Urinary bladder (tissue), 4 donors: Measurements from ENCODE around the gene EDDM13. TPM values are rescaled to one million over a fixed set of nuclear protein-coding genes. Genes with fewer than 3 reads are reported as not detected.
"Not testable (repeated sequence)": the region's sequence is repeated elsewhere in the genome, so short reads cannot be mapped to it uniquely, and the experiment has no call there.

Experiments
- DNase-seq: peaks from one replicate; pipeline ENCODE4 v3.0.0-alpha.2; 2015; ENCODE audit errors: extremely low spot score
- H3K27ac ChIP-seq: one replicate; pipeline ENCODE4 v1.5.1; 2013; ENCODE audit warnings: low read depth, mild to moderate bottlenecking, moderate library complexity
- H3K36me3 ChIP-seq: one replicate; pipeline ENCODE4 v1.6.1; 2013; ENCODE audit warnings: mild to moderate bottlenecking, moderate library complexity; ENCODE audit not compliant: insufficient read depth
- H3K4me1 ChIP-seq: one replicate; pipeline ENCODE4 v1.6.1; 2013; ENCODE audit warnings: mild to moderate bottlenecking, moderate library complexity; ENCODE audit not compliant: insufficient read depth
- H3K4me3 ChIP-seq: one replicate; pipeline ENCODE4 v1.5.1; 2013; ENCODE audit warnings: low read depth, low read length
- WGBS: extraction: QIAGEN DNeasy Blood & Tissue Kit; methylation state at CpG from one replicate; pipeline ENCODE4 v1.1.7; 2013; 5-methylcytosine and 5-hydroxymethylcytosine counted together
- polyA plus RNA-seq: library from polyadenylated mRNA; stranded (reverse); fragments of 200-250 nt; gene quantifications from one replicate; pipeline ENCODE4 v1.2.3, GENCODE V29; 2013
- total RNA-seq: library from RNA; depleted of rRNA; stranded (reverse); fragments of >200 nt; gene quantifications from one replicate; pipeline ENCODE4 v1.2.3, GENCODE V29; 2014
- donor health status: healthy with polysubstance abuse.
- donor health status: healthy.

Gene EDDM13
- total and polyA plus RNA-seq, 2 donors: 0.43 TPM; not detected in 1

GRCh38 chr19:56321254-56321988, 48.9 kb downstream of the EDDM13 start:
- 82% methylated on average over 8 of the region's 8 CpGs for WGBS
- Histone ChIP-seq H3K36me3 (no peaks in the 10 kb centered on the region), H3K27ac (no peak overlapping the region), H3K4me1 (no peaks in the 10 kb centered on the region), H3K4me3 (no peak overlapping the region)
- no peak for DNase-seq

- 67% methylated on average over 7 of the region's 7 CpGs for WGBS
- H3K4me1 ChIP-seq: no peaks in the 10 kb centered on the region
- H3K27ac ChIP-seq: no peak overlapping the region
- no peak for DNase-seq
- H3K4me3 ChIP-seq: no peak overlapping the region
- H3K36me3 ChIP-seq: no peaks in the 10 kb centered on the region
Observed at GRCh38 chr19:56321989-56322440, 49.5 kb downstream of the EDDM13 start.

GRCh38 chr19:56324436-56324835, 51.9 kb downstream of the EDDM13 start:
- DNase-seq: no peak
- Histone ChIP-seq H3K4me1 (no peaks in the 10 kb centered on the region), H3K4me3 (no peak overlapping the region), H3K27ac (no peak overlapping the region), H3K36me3 (no peaks in the 10 kb centered on the region)
- 79% methylated on average over 1 of the region's 1 CpG for WGBS

GRCh38 chr19:56332695-56333094, 60.1 kb downstream of the EDDM13 start:
- Histone ChIP-seq H3K4me1 (no peaks in the 10 kb centered on the region), H3K36me3 (no peaks in the 10 kb centered on the region), H3K4me3 (no peak overlapping the region), H3K27ac (no peak overlapping the region)
- DNase-seq: no peak

GRCh38 chr19:56333506-56333905, 61.0 kb downstream of the EDDM13 start:
- no peaks in the 10 kb centered on the region for H3K4me1 ChIP-seq
- H3K4me3 ChIP-seq: no peak overlapping the region
- H3K27ac ChIP-seq: no peak overlapping the region
- no peaks in the 10 kb centered on the region for H3K36me3 ChIP-seq
- DNase-seq: no peak

GRCh38 chr19:56335371-56335770, 62.8 kb downstream of the EDDM13 start:
- H3K4me1 ChIP-seq, H3K4me3 ChIP-seq, DNase-seq, H3K27ac ChIP-seq, H3K36me3 ChIP-seq: not testable (repeated sequence)

GRCh38 chr19:56337077-56337476, 64.5 kb downstream of the EDDM13 start:
- DNase-seq: not testable (repeated sequence)
- 87% methylated on average over 8 of the region's 8 CpGs for WGBS

GRCh38 chr19:56339031-56339430, 66.5 kb downstream of the EDDM13 start:
- not testable (repeated sequence) for H3K36me3 ChIP-seq, H3K4me3 ChIP-seq, DNase-seq, H3K27ac ChIP-seq, H3K4me1 ChIP-seq
- WGBS: 97% methylated on average over 8 of the region's 10 CpGs

More at GRCh38 chr19:56337077-56337476, 64.5 kb downstream of the EDDM13 start:
- not testable (repeated sequence) for H3K27ac ChIP-seq, H3K4me3 ChIP-seq, H3K36me3 ChIP-seq, H3K4me1 ChIP-seq

- no peaks in the 10 kb centered on the region for H3K36me3 ChIP-seq
- no peak overlapping the region for H3K4me3 ChIP-seq
- H3K27ac ChIP-seq: no peak overlapping the region
- no peaks in the 10 kb centered on the region for H3K4me1 ChIP-seq
- no peak for DNase-seq
Observed at GRCh38 chr19:56341948-56342347, 69.4 kb downstream of the EDDM13 start.

- DNase-seq: no peak
- no peaks in the 10 kb centered on the region for H3K36me3 ChIP-seq
- no peak overlapping the region for H3K4me3 ChIP-seq
- H3K4me1 ChIP-seq: no peaks in the 10 kb centered on the region
- no peak overlapping the region for H3K27ac ChIP-seq
- whole genome bisulfite sequencing: 48% methylated on average over 7 of the region's 7 CpGs
Observed at GRCh38 chr19:56347163-56347778, 74.7 kb downstream of the EDDM13 start.

GRCh38 chr19:56348289-56348877, 75.8 kb downstream of the EDDM13 start:
- H3K27ac ChIP-seq: no peak overlapping the region
- no peaks in the 10 kb centered on the region for H3K4me1 ChIP-seq
- no peaks in the 10 kb centered on the region for H3K36me3 ChIP-seq
- no peak overlapping the region for H3K4me3 ChIP-seq
- DNase-seq: no peak
- WGBS: 66% methylated on average over 5 of the region's 5 CpGs

GRCh38 chr19:56350416-56351045, 78.0 kb downstream of the EDDM13 start:
- DNase-seq: no peak
- H3K4me1 ChIP-seq: no peaks in the 10 kb centered on the region
- H3K4me3 ChIP-seq: no peak overlapping the region
- H3K36me3 ChIP-seq: no peaks in the 10 kb centered on the region
- no peak overlapping the region for H3K27ac ChIP-seq
- 18% methylated on average over 8 of the region's 8 CpGs for WGBS

- no peak overlapping the region for H3K27ac ChIP-seq
- no peak overlapping the region for H3K4me3 ChIP-seq
- no peak for DNase-seq
- no peaks in the 10 kb centered on the region for H3K4me1 ChIP-seq
- WGBS: 74% methylated on average over 6 of the region's 6 CpGs
- no peaks in the 10 kb centered on the region for H3K36me3 ChIP-seq
Observed at GRCh38 chr19:56351208-56351607, 78.7 kb downstream of the EDDM13 start.

GRCh38 chr19:56355517-56355916, 83.0 kb downstream of the EDDM13 start:
- no peak overlapping the region for H3K4me3 ChIP-seq
- no peaks in the 10 kb centered on the region for H3K36me3 ChIP-seq
- no peaks in the 10 kb centered on the region for H3K4me1 ChIP-seq
- 85% methylated on average over 1 of the region's 1 CpG for WGBS
- DNase-seq: no peak
- no peak overlapping the region for H3K27ac ChIP-seq
